Coronary artery (tissue), 2 donors: ENCODE data around the gene CWF19L1.
"Not testable (repeated sequence)": the region's sequence is repeated elsewhere in the genome, so short reads cannot be mapped to it uniquely, and the experiment has no call there.

Source experiments
- DNase-seq: peaks from one replicate; pipeline ENCODE4 v3.0.0-alpha.2; 2017; ENCODE audit warnings: low spot score
- H3K27ac ChIP-seq, 2 donors: fragments of 200-600 bp; sonication (generic); one replicate each; pipeline ENCODE4 v1.5.1; 2016 to 2019
- H3K4me3 ChIP-seq: fragments of 200-600 bp; sonication (generic); 2 replicates; pipeline ENCODE4 v1.5.1; 2016; ENCODE audit warnings: mild to moderate bottlenecking, moderate library complexity
- CTCF ChIP-seq: fragments of 200-600 bp; sonication (generic); IDR thresholded peaks from one replicate; pipeline ENCODE4 v1.5.1; 2019; ENCODE audit warnings: antibody characterized with exemption

The CWF19L1 gene

GRCh38 chr10:100267239-100268104, at the start of gene CWF19L1:
CWF19L1 (minus strand) TSS chr10:100267638; CDS start chr10:100267593, 45 bp downstream.
- DNase-seq, result peak; percentile 90
- peak within 1 kb of the TSS; percentile 87 for H3K4me3 ChIP-seq
- peak within 1 kb of the TSS; percentile 74 to 81 for H3K27ac ChIP-seq
- TF ChIP-seq CTCF, result no peak

- Histone ChIP-seq H3K4me3 (no peak overlapping the region), H3K27ac (no peak overlapping the region)
- no peak for DNase-seq
- no peak for TF ChIP-seq CTCF
Measured at GRCh38 chr10:100315615-100316014, 48.2 kb upstream of the CWF19L1 start.

DNA sequence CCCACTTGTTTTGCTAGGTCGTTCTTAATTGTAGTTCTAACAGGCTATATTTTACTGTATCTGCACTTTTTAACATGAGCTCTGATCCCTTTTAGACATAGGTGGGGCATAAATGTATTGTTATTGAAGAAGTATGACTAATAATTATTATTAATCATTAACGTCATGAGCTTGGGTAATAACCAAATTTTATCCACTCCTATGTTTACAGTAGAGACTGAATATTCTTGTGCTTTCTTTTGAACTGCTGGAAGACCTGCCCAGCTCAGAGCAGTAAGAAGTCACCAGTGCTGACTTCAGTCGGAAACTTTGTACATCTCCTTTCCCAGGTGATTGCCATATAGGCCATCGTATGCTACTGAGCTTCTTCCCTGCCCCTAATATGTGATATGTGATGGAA, 43.9 kb upstream of the CWF19L1 start:
- no peak for DNase-seq
- no peak for TF ChIP-seq CTCF
- H3K4me3 ChIP-seq, result no peak overlapping the region
- H3K27ac ChIP-seq, result no peak overlapping the region

- Histone ChIP-seq H3K4me3 (no peak overlapping the region), H3K27ac (no peak overlapping the region)
- no peak for TF ChIP-seq CTCF
- no peak for DNase-seq
Measured at GRCh38 chr10:100307684-100308083, 40.2 kb upstream of the CWF19L1 start.

DNA sequence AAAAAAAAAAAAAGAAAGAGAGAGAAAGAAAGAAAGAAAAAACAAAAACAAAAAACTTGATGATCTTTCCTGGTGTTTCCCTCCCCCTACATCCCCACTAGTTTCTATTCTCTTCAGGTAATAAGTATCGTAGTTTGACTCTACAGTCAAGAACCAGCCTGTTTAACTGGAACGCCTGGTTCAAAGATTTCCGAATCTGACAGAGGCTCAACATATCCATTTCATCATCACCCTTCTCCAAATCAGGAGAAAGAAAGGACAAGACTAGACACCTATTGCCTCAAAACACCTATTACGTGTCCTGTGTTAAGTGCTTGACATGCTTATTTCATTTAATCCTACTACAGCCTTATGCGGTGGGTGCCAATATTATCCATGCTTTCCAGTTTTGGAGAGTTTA, 39.4 kb upstream of the CWF19L1 start:
- DNase-seq, result no peak
- no peak for TF ChIP-seq CTCF
- Histone ChIP-seq H3K4me3 (no peak overlapping the region), H3K27ac (no peak overlapping the region)

GRCh38 chr10:100304414-100304813, 37.0 kb upstream of the CWF19L1 start:
- Histone ChIP-seq H3K4me3 (no peak overlapping the region), H3K27ac (no peak overlapping the region)
- no peak for TF ChIP-seq CTCF
- no peak for DNase-seq

GRCh38 chr10:100303724-100304319, 36.4 kb upstream of the CWF19L1 start:
- TF ChIP-seq CTCF, result no peak
- no peak overlapping the region for H3K4me3 ChIP-seq
- DNase-seq, result no peak
- H3K27ac ChIP-seq, result no peak overlapping the region

GRCh38 chr10:100301123-100301522, 33.7 kb upstream of the CWF19L1 start:
- not testable (repeated sequence) for H3K4me3 ChIP-seq, H3K27ac ChIP-seq, DNase-seq
